PC-9 (cell line): ENCODE results near the gene LRRC4C.

Experiments used
- EZH2 ChIP-seq: fragments of 200-600 bp; sonication (generic); IDR thresholded peaks from 2 replicates; pipeline ENCODE4 v1.8.0; 2017; ENCODE audit warnings: antibody characterized with exemption, low read depth
- TF ChIP-seq, protein P1 (sequence below): fragments of 200-600 bp; sonication (generic); conservative IDR thresholded peaks from 2 replicates; pipeline ENCODE4 v1.6.1; 2017; ENCODE audit warnings: mixed run types, antibody characterized with exemption, mild to moderate bottlenecking, moderate library complexity

DNA sequence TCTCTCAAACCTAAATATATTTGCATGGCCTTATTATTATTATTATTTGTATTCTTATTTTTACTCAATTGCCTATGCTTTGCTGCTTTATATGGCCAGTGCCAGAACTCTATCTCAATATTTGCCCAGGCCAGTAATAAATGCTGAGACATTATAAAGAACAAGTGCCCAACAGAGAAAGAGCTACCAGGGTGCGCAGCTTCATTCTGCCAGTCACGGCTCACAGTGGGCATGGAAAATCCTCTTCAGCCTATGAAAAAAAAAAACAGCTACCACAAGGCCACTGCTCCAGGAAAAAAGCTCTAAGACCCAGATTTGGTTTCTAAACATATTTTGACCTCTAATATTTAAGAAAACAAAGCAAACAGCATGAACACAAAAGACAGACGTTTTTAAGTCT is 1223.6 kb downstream of the LRRC4C start:
- TF ChIP-seq, protein P1, sequence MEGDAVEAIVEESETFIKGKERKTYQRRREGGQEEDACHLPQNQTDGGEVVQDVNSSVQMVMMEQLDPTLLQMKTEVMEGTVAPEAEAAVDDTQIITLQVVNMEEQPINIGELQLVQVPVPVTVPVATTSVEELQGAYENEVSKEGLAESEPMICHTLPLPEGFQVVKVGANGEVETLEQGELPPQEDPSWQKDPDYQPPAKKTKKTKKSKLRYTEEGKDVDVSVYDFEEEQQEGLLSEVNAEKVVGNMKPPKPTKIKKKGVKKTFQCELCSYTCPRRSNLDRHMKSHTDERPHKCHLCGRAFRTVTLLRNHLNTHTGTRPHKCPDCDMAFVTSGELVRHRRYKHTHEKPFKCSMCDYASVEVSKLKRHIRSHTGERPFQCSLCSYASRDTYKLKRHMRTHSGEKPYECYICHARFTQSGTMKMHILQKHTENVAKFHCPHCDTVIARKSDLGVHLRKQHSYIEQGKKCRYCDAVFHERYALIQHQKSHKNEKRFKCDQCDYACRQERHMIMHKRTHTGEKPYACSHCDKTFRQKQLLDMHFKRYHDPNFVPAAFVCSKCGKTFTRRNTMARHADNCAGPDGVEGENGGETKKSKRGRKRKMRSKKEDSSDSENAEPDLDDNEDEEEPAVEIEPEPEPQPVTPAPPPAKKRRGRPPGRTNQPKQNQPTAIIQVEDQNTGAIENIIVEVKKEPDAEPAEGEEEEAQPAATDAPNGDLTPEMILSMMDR: no peak
- no peak for TF ChIP-seq EZH2
